H1 (cell line): ENCODE measurements around the gene CST8. TPM values are rescaled to one million over a fixed set of nuclear protein-coding genes. Genes with fewer than 3 reads are reported as not detected.

Source experiments
- CTCF ChIA-PET: fragments of 300-600 bp; sonication (Branson Sonifier 250); formaldehyde crosslinking; loops from one replicate; lab custom pipeline; 2021; ENCODE audit not compliant: partially characterized antibody; lab: Charles Lee
- POLR2A ChIA-PET: fragments of 300-600 bp; sonication (Branson Sonifier 250); formaldehyde crosslinking; loops from one replicate; lab custom pipeline; 2021; ENCODE audit warnings: inconsistent platforms; ENCODE audit not compliant: partially characterized antibody; lab: Charles Lee
- DNase-seq, 2 experiments: peaks; one replicate each; pipeline versions ENCODE4 v3.0.0 to v3.0.0-alpha.2; 2010 to 2022; ENCODE audit warnings: low spot score in 2 of 2, low read depth in 1 of 2, mixed read lengths in 1 of 2
- FAIRE-seq: peaks from 2 replicates; lab custom pipeline; 2011; peaks lifted over from hg19 to GRCh38; lab: Jason Lieb, UNC
- H2AFZ ChIP-seq: 2 replicates; pipeline ENCODE4 v1.8.1; 2012; ENCODE audit warnings: low read length, inconsistent platforms
- H2AK5ac ChIP-seq: 2 replicates; pipeline ENCODE4 v1.6.1; 2013; ENCODE audit warnings: low read depth, low read length
- H2BK120ac ChIP-seq: replicated peaks from 2 replicates; pipeline ENCODE3; 2013; ENCODE audit warnings: low read depth, low read length, inconsistent platforms
- H2BK12ac ChIP-seq: 2 replicates; pipeline ENCODE4 v1.6.1; 2013; ENCODE audit warnings: low read depth, low read length
- H2BK15ac ChIP-seq: 2 replicates; pipeline ENCODE4 v1.6.1; 2013; ENCODE audit warnings: low read length
- H2BK20ac ChIP-seq: 2 replicates; pipeline ENCODE4 v1.6.1; 2013; ENCODE audit warnings: low read length
- H2BK5ac ChIP-seq: 2 replicates; pipeline ENCODE4 v1.6.1; 2013; ENCODE audit warnings: low read depth, low read length
- H3K14ac ChIP-seq: 2 replicates; pipeline ENCODE4 v1.6.1; 2013; ENCODE audit warnings: inconsistent platforms; ENCODE audit not compliant: insufficient read length
- H3K18ac ChIP-seq: 2 replicates; pipeline ENCODE4 v1.6.1; 2013; ENCODE audit warnings: low read length; ENCODE audit errors: extremely low read depth
- H3K23ac ChIP-seq: 2 replicates; pipeline ENCODE4 v1.6.1; 2013; ENCODE audit warnings: inconsistent platforms; ENCODE audit not compliant: insufficient read length
- H3K23me2 ChIP-seq: 2 replicates; pipeline ENCODE4 v1.6.1; 2013; ENCODE audit warnings: low read depth, low read length
- H3K27ac ChIP-seq: 2 replicates; pipeline ENCODE4 v1.6.1; 2011; ENCODE audit warnings: low read depth, low read length, inconsistent platforms
- H3K27me3 ChIP-seq, 4 experiments: replicated peaks in 1 of 4; 1 replicate in 1 of 4; 2 replicates in 3 of 4; pipeline versions ENCODE4 v1.6.1 to v1.8.1; 2011 to 2013; ENCODE audit warnings: low read length in 3 of 4, mild to moderate bottlenecking in 3 of 4, inconsistent platforms in 2 of 4, mixed read lengths in 2 of 4, moderate library complexity in 1 of 4; ENCODE audit not compliant: control insufficient read depth in 3 of 4, insufficient read depth in 3 of 4; ENCODE audit errors: extremely low read depth in 1 of 4
- H3K36me3 ChIP-seq, 4 experiments: 2 replicates each; pipeline versions ENCODE4 v1.6.1 to v1.8.1; 2011 to 2013; ENCODE audit warnings: mild to moderate bottlenecking in 4 of 4, low read length in 3 of 4, moderate library complexity in 2 of 4, control low read depth in 1 of 4, inconsistent platforms in 1 of 4; ENCODE audit not compliant: insufficient read depth in 4 of 4, control insufficient read depth in 2 of 4
- H3K4ac ChIP-seq: replicated peaks from 2 replicates; pipeline ENCODE3; 2013; ENCODE audit warnings: low read length, low read depth, mixed read lengths, inconsistent platforms; ENCODE audit not compliant: insufficient read length
- H3K4me1 ChIP-seq, 4 experiments: replicated peaks in 1 of 4; 1 replicate in 1 of 4; 2 replicates in 3 of 4; pipeline versions ENCODE4 v1.6.1 to v1.8.1; 2011 to 2013; ENCODE audit warnings: low read length in 3 of 4, inconsistent platforms in 2 of 4, mixed read lengths in 1 of 4; ENCODE audit not compliant: insufficient read depth in 4 of 4, control insufficient read depth in 3 of 4
- H3K4me2 ChIP-seq, 2 experiments: 2 replicates each; pipeline versions ENCODE4 v1.6.1 to v1.8.1; 2011 to 2013; ENCODE audit warnings: low read depth in 2 of 2, low read length in 2 of 2, control low read depth in 1 of 2, inconsistent platforms in 1 of 2, mild to moderate bottlenecking in 1 of 2; ENCODE audit not compliant: insufficient read depth in 1 of 2
- H3K4me3 ChIP-seq, 4 experiments: fragments of 200-600, 300-600 bp in 1 of 4; sonication (generic), shearing (Covaris generic), sonication (Bioruptor Twin) in 1 of 4; 2 replicates each; pipeline versions ENCODE4 v1.5.1 to v1.8.1; 2011 to 2016; ENCODE audit warnings: low read length in 4 of 4, low read depth in 3 of 4, control low read depth in 2 of 4, inconsistent platforms in 2 of 4, mild to moderate bottlenecking in 2 of 4, mixed read lengths in 1 of 4, moderate library complexity in 1 of 4; ENCODE audit not compliant: insufficient read depth in 2 of 4; ENCODE audit errors: extremely low read depth in 1 of 4
- H3K56ac ChIP-seq: replicated peaks from 2 replicates; pipeline ENCODE3; 2013; ENCODE audit warnings: low read depth, mild to moderate bottlenecking, mixed read lengths, low read length, inconsistent platforms; ENCODE audit not compliant: insufficient read length
- H3K79me1 ChIP-seq: 2 replicates; pipeline ENCODE4 v1.6.1; 2013; ENCODE audit warnings: low read depth, low read length, control low read depth
- H3K79me2 ChIP-seq, 2 experiments: 2 replicates each; pipeline versions ENCODE4 v1.6.1 to v1.8.1; 2012 to 2013; ENCODE audit warnings: low read length in 2 of 2, mild to moderate bottlenecking in 2 of 2, inconsistent platforms in 1 of 2; ENCODE audit not compliant: insufficient read depth in 2 of 2, control insufficient read depth in 1 of 2
- H3K9ac ChIP-seq, 4 experiments: replicated peaks in 1 of 4; 1 replicate in 1 of 4; 2 replicates in 3 of 4; pipeline versions ENCODE4 v1.6.1 to v1.8.1; 2011 to 2013; ENCODE audit warnings: low read depth in 3 of 4, low read length in 3 of 4, control low read depth in 2 of 4, mild to moderate bottlenecking in 2 of 4, moderate library complexity in 2 of 4, inconsistent platforms in 1 of 4; ENCODE audit errors: extremely low read depth in 1 of 4
- H3K9me3 ChIP-seq, 2 experiments: 2 replicates each; pipeline versions ENCODE4 v1.6.1 to v1.8.1; 2012 to 2013; ENCODE audit warnings: mild to moderate bottlenecking in 2 of 2, moderate library complexity in 2 of 2, control low read depth in 1 of 2, inconsistent platforms in 1 of 2, low read depth in 1 of 2, low read length in 1 of 2, mixed read lengths in 1 of 2; ENCODE audit not compliant: insufficient read depth in 2 of 2
- H4K20me1 ChIP-seq, 2 experiments: replicated peaks in 1 of 2; 2 replicates each; pipeline versions ENCODE3 to v1.8.1; 2011 to 2013; ENCODE audit warnings: inconsistent platforms in 2 of 2, low read length in 2 of 2, mild to moderate bottlenecking in 1 of 2; ENCODE audit not compliant: insufficient read depth in 2 of 2, control insufficient read depth in 1 of 2
- H4K5ac ChIP-seq: 2 replicates; pipeline ENCODE4 v1.6.1; 2013; ENCODE audit warnings: low read length, low read depth, mixed read lengths, inconsistent platforms; ENCODE audit not compliant: insufficient read length
- H4K8ac ChIP-seq: 2 replicates; pipeline ENCODE4 v1.8.0; 2013; ENCODE audit warnings: mild to moderate bottlenecking, moderate library complexity, low read length, inconsistent platforms; ENCODE audit not compliant: insufficient read depth; ENCODE audit errors: extremely low read depth
- H4K91ac ChIP-seq: replicated peaks from 2 replicates; pipeline ENCODE3; 2013; ENCODE audit warnings: low read length, mixed read lengths, inconsistent platforms; ENCODE audit not compliant: insufficient read length
- CREB1 ChIP-seq: IDR thresholded peaks from 2 replicates; pipeline ENCODE4 v1.6.1; 2012; ENCODE audit warnings: inconsistent platforms
- MAX ChIP-seq: IDR thresholded peaks from 2 replicates; pipeline ENCODE4 v1.6.1; 2012; ENCODE audit warnings: inconsistent platforms
- RFX5 ChIP-seq: IDR thresholded peaks from 2 replicates; pipeline ENCODE4 v1.6.1; 2011; ENCODE audit warnings: low read depth, low read length, improper control_type of control experiment, borderline replicate concordance
- SIRT6 ChIP-seq: IDR thresholded peaks from one replicate; pipeline ENCODE4 v1.7.1; 2012; ENCODE audit warnings: low read length, inconsistent platforms
- WGBS, 2 experiments: shearing (Covaris generic) in 1 of 2; methylation state at CpG; one replicate each; pipeline versions ENCODE4 v1.1.6 to v1.1.7; 2013 to 2015; ENCODE audit warnings: low lambda C conversion rate in 2 of 2, mixed read lengths in 2 of 2, inconsistent platforms in 1 of 2, low coverage in 1 of 2, missing lambda C conversion rate in 1 of 2; ENCODE audit not compliant: insufficient replicate concordance in 2 of 2, insufficient coverage in 1 of 2, insufficient read length in 1 of 2; ENCODE audit errors: extremely low coverage in 1 of 2, missing lambda C conversion rate in 1 of 2; 5-methylcytosine and 5-hydroxymethylcytosine counted together
- polyA plus RNA-seq, 7 experiments: library from polyadenylated mRNA; depleted of rRNA in 3 of 7; stranded (reverse) in 5 of 7; unstranded in 2 of 7; fragments of >200 nt in 5 of 7; fragments of 200-250 nt in 2 of 7; gene quantifications; 1 replicate in 5 of 7; 2 replicates in 1 of 7; 4 replicates in 1 of 7; pipeline versions ENCODE4 v1.2.1 to v1.2.3, GENCODE V29; 2011 to 2013; ENCODE audit warnings: missing spikeins in 2 of 7, mixed read lengths in 2 of 7
- total RNA-seq: library from RNA; stranded (reverse); fragmentation: NEBNext Ultra II Directional; extraction: Animal tissue kit (Norgen Biotek cat#: 25700); gene quantifications from 2 replicates; pipeline ENCODE4 v1.2.1, GENCODE V29; 2021

CST8 gene
- total and polyA plus RNA-seq, 2 of the 8 experiments (the other 6 are each of a cell fraction or from before 2014, with no cell fraction given): not detected

- no peak overlapping the region for H4K91ac ChIP-seq
- H3K79me2 ChIP-seq: no peaks in the 10 kb centered on the region
- H3K4me3 ChIP-seq: no peak overlapping the region
- H3K18ac ChIP-seq: no peak overlapping the region
- H4K8ac ChIP-seq: no peak overlapping the region
- H2BK5ac ChIP-seq: no peak overlapping the region
- FAIRE-seq: no peak
- H3K79me1 ChIP-seq: no peaks in the 10 kb centered on the region
- H2BK120ac ChIP-seq: no peak overlapping the region
- H3K4me2 ChIP-seq: no peak overlapping the region
- TF ChIP-seq RFX5 (no peak), MAX (no peak), CREB1 (no peak), SIRT6 (no peak)
- TF ChIP-seq, all 59 proteins: peak for 0
- Histone ChIP-seq H3K23me2 (no peaks in the 10 kb centered on the region), H3K27ac (no peak overlapping the region), H3K9me3 (no peaks in the 10 kb centered on the region), H3K14ac (no peak overlapping the region), H2AFZ (no peak overlapping the region), H4K5ac (no peak overlapping the region), H3K9ac (no peak overlapping the region), H3K36me3 (no peaks in the 10 kb centered on the region), H3K4me1 (peaks cover 0 to 5% (median 2%) of the 10 kb centered on the region in 4 experiments; a peak in 2 of 7 replicates), H2AK5ac (no peak overlapping the region), H3K4ac (no peak overlapping the region), H3K23ac (no peak overlapping the region), H2BK15ac (no peak overlapping the region), H4K20me1 (no peaks in the 10 kb centered on the region), H2BK20ac (peak overlapping the region; percentile 24; the same call in 1 of the 2 replicates), H2BK12ac (no peak overlapping the region), H3K27me3 (no peaks in the 10 kb centered on the region), H3K56ac (no peak overlapping the region)
- POLR2A ChIA-PET: no interaction called here
- no peak for DNase-seq
- 93% methylated on average over 1 of the region's 1 CpG; no CpG with 5 or more reads in 1 of the 2 experiments for WGBS, 2 experiments
- CTCF ChIA-PET: interaction anchor here (1.2 kb wide), 1 partner anchor 34 kb away, joined by 3 read pairs; no protein-coding TSS in a partner anchor
Measured at GRCh38 chr20:23541330-23541729, 50.4 kb downstream of the CST8 start.
